ENCODE results near the gene TINCR.

Gene TINCR

DNA sequence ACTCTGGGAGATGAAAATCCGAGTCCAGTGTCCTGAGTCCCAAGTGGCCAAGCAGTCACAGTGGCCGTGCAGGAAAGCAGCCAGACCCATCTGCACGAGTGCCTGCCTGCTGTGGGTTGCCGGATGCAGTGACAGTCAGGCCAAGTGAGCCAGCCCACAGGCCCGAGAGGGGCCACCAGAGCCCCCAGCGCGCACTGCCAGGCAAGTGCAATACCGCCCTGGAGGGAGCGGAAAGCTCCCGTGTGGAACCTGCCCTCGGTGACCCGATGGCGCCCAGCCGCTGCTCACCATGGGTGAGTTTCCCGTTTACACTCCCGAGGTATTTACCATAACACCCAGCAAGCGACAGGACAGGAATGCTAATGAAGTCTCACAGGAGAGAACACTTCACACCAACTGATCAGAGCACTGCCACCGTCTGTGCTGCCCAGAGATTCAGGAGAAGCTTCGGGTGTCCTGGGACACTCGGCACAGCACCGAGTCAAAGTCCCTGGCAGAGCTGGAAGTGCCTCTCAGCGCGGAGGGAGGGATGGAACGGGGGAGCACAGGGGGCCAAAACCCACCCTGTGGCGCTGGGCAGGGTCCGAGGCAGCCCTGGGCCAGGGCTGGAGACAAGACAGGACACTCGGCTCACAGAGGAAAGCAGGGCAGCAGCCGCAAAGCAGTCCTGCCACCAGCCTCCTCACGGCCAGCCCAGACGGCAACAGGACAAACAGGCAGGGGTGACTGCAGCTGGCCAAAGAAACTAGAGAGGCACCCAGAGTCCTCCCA lies 21.3 kb upstream of the TINCR start:
- no peak for DNase-seq

DNA sequence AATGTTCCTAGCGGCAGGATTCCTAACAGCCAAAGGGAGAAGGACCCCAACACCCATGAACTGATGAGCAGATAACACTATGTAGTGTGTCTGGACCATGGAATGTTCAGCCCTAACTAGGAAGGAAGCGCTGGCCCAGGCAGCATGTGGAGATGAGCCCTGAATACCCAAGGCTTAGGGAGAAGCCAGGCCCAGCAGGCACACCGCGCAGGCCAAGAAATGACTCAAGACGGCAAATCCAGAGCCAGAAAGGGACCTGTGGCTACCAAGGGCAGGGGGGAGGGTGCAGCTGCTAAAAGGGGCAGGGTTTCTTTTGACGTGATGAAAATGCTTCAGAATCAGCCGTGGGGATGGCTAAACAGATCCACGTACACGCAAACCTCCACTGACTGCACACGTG lies 20.7 kb upstream of the TINCR start:
- DNase-seq: no peak

DNA sequence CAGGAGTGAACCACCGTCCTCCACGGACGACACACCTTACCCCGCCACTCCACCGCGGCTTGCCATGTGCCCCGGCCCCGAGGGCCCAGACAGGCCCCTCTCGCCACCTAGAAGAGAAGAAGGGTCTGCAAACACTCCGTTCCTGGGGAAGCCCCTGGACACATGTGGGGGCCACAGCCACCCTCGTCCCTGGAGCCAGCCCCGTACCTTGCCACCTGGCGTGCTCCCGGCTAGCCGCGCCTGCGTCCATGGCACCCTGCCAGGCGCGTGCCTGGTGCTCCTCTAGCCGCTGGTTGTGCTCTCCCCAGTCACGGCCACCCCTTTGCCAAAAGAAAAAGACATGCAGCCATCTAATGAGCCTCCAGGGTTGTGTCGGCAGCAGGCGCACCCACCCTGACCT lies 19.9 kb upstream of the TINCR start:
- no peak for DNase-seq

DNA sequence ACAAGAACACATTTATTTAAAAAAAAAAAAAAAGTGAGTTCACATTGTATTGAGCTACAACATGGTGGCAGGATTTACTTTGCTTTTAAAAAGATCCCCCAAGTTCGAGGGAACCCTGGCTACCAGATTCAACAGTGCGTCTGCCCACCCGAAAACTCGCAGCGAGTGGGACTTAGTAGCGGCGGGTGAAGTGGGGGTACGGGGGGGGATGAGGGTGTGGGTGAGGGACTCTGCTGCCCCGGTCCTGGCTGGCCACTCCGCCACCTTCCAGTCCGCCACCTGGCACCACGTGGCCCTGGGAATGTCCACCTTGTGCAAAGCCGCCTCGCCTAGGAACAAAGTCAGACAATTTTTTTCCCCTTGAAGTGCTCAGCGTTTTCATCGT lies 19.3 kb upstream of the TINCR start:
- no peak for DNase-seq

DNA sequence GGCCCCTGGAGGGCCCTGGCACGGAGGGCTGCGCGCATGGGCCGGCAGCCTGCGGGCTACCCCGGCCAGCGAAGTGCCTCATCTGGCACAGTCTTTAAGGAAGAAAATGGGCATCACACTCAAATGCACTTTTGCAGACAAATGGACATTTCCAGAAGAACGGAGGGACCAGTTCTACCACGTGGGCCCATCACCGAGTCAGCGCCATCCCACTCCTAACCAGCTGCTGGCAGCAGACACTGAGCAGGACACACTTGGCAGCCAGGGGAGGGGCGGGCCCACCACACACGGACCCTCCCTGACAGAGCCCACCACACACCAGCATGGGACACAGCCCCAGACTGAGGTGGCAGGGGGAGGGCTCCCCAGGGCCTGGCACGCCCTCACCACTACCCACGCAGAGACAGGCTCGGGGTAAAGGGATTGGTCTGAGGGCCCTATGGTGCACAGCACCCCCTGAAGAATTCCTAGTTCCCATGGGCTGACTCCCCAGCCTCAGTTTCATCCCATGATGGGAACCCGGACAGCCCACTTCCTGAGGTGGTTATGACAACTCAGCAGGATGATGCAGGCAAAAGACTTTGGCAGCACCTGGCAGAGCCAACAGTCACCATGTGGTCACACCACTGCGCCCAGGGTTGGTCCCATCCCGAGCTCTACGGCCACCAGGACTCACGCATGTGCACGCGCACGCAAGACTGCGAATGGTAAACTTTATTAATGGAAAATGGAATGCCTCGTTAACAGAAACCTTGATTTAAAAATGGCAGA lies 18.7 kb upstream of the TINCR start:
- no peak for DNase-seq

DNA sequence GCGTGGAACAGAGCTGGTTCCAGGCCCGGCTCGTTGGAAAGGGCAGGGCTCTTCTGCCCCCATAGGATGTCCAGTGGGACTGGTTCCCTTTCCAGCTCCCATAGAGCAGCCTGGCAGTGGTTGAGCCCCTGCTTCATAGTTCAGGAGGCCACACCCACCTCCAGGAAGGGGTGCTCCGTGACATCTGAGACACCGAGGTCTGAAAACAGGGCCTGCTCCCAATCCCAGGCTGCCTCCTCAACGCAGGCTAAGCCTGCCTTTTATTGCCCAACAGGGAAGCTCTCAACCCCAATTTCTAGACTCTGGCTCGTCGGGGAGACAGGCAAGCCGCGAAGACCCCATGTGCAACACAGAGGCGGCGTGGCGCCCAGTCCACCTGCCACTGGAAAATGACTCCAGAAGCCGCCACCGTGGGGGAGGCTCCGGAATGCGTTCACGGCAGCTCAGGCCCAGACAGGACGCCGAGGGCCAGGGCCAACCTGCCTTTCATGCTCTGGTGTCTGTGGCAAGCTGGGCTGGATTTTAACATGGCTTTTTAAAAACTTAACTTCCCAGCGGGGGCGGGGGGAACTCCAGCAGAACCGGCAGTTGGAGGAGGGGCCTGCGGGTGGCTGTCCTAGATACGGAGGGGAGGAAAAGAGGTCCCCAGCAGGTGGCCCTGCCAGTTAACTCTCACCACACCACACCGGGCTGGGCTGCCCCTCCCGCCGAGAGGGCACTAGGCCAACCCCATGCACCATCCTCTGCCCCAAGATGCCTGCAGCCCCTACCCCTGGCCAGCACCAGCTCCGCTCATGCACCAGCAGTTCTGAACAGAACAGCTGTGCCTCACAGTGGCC lies 17.9 kb upstream of the TINCR start:
- no peak for DNase-seq

DNA sequence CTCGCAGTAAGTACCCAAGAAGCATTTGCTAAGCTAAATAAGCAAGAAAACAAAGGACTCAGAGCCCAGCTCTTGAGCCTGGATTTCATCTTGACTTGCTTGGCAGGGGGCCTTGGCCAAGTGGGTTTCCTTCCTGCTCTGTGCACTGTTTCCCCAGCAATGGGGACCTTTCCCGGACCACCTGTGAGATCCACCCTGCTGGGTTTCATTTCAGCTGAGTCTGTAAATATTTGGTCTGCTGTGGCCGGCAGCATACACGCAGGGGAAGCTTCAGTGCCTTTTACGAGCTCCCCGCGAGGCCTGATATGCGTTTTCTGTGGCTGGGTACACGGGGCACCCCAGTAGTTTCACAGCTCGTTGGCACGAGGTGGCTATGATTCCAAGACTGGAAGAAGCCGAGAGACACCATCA lies 12.4 kb upstream of the TINCR start:
- no peak for DNase-seq

DNA sequence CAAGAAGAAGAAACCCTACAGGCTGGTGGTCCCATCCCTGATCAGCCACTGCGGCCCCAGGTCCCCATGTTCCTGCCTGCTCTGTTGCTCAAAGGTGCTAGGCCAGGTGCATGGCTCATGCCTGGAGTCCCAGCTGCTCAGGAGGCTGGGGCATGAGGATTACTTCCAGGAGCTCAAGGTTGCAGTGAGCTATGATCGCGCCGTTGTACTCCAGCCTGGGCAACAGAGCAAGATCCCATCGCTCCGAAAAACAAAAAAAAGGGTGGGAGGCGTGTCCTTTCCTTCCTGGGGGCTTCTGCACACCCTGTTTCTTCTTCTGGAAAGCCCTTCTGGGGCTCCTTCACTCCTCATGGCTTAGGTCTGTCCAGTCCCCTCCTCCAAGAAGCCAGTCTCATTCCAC lies 11.9 kb upstream of the TINCR start:
- DNase-seq: no peak

DNA sequence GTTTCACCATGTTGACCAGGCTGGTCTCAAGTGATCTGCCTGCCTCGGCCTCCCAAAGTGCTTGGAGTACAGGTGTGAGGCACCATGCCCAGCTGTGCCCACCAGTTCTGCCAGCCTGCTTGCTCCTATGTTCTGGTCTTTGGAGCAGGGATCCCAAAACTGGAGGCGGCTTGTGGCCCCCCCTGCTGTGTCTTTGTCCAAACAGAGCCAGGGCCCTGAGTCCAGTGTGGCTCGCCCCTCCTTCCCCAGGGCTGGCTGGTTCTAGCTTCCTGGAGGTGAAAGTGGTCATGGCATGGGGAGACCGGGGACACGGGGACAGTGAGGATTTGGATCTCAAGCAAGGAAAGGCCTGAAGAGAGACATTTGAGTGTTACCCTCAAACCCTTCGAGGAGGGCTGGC lies 11.5 kb upstream of the TINCR start:
- DNase-seq: no peak

DNA sequence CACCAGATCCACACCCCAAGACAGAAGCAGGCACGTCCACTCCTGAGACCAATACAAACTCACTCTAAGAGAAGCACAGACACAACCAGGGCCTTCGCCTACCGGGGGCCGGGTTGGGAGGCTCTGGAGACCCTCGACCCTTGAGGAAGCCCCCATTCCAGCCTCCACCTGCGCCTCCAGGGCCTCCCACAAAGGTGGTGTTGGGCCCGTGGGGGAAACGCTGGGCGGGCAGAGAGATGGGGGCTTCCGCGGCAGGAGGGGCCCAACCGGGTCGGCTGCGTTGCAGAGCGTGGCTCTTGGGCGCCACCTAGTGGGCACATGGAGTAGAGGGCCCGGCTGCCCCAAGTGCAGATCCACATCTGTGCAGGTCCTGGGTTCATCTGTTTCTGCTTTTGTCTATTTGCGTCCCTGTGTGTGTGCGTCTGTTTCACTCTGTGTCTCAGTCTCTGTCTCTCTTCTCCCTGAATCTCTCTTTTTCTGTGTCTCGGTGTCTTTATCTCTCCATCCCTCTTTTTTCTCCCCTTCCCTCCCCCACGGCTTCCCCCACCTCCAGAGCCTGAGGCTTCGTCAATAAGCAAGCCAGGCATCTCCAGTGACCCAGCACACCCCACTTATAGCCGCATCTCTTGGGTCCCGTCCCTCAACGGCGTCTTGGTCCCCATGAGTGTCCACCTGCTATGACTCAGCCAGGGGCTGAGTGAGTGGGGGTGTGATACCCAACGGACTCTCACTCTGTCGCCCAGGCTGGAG lies 10.5 kb upstream of the TINCR start:
- DNase-seq: no peak

DNA sequence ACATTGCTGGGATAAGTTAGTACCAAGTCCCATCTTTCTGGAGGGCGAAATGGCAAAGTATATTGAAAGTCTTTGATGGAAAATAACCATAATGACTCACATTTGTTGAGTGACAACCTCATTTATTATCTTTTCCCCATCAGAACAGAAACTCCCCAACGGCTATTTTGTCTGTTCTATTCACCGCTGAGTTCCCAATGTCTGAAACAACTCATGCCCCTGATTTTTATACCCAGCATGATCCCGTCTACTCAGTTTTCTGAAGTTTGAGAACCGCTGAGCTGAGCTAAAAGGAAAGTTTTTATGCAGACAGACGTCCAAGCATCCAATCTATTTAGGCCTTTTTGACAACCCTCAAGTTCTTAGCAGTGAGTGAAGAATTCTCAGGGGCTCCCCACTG lies 7.8 kb upstream of the TINCR start:
- no peak for DNase-seq

DNA sequence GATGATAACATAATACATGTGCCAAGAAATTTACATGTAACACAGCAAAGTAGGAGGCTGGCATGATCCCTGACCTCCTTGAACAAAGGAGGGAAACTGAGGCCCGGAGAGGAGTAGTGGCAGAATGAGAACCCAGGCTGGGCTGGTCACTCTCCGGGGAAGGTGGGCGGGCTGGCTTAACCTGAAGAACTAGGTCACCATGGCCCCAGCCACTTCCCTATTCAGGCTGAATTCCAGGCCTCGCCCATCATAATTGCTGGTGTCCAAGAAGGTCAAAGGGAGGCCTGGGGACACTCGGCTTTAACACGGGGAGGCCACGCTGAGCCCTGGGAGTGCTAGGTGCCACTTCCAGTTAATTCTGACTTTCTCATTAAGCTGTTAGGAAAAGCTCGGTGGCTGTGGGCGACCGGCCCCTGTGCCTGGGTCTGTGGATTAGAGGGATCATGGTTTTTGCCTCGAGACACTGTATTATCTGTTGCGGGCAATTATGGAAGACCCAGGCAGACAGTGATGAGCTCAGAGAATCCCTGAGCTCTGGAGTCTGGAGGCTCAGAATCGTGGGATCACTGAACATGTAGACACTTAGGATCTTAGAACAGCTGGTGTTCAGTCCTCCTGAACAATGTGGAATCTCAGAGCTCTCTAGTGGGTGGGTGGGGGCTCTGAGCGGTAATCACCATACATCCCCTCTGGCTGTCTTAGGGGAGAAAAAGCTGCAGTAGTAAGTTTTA lies 5.0 kb upstream of the TINCR start:
- no peak for DNase-seq

DNA sequence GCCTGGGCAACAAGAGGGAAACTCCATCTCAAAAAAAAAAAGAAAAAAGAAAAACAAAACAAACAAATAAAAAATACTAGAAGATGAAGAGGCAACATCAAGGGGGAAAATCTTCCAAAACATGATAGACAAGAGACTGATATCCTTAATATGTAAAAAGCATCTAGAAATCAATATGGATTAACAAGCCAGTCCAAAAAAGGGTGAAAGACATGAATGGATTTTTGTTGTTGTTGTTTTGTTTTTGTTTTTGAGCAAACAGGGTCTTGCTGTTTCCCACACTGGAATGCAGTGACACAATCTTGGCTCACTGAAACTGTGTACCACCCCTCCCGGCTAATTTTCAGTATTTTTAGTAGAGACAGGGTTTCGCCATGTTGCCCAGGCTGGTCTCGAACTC lies 4.0 kb upstream of the TINCR start:
- no peak for DNase-seq

DNA sequence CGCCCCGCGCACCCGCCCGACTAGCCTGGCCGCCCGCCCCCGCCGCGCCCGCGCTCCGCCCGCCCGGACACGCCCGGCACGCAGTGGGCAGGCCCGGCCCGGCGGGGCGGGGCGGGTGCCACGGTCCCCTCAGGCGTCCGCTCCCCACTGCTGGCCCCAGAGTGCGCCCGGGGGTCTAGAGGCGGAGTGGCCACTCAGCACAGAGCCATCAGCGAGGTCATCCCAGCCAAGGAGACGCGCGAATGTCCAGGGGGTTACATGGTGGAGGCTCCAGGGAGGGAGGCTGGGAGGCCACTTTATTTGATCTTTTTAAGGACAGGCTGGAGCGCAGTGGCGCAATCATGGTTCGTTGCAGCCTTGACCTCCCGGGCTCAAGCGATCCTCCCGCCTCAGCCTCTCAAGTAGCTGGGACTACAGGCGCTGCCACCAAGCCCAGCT lies 236 bp upstream of the TINCR start:
- DNase-seq: no peak

DNA sequence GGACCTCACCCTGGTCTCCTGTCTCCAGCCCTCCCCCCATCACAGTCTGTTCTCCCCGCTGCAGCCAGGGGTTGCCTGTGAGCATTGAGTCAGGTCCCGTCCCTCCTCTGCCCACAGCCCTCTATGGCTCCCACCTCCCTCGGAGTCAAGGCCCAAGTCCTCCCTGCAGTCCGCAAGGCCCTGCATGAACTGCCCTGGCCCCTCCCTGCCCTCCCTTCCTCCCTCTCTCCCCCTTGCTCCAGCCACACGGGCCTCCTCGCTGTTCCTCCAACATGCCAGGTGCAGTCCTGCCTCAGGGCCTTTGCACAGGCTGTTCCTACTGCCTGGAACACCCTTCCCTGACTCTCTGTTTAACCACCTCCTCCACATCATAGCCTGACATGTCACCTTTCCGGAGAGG lies 2.8 kb downstream of the TINCR start:
- no peak for DNase-seq

DNA sequence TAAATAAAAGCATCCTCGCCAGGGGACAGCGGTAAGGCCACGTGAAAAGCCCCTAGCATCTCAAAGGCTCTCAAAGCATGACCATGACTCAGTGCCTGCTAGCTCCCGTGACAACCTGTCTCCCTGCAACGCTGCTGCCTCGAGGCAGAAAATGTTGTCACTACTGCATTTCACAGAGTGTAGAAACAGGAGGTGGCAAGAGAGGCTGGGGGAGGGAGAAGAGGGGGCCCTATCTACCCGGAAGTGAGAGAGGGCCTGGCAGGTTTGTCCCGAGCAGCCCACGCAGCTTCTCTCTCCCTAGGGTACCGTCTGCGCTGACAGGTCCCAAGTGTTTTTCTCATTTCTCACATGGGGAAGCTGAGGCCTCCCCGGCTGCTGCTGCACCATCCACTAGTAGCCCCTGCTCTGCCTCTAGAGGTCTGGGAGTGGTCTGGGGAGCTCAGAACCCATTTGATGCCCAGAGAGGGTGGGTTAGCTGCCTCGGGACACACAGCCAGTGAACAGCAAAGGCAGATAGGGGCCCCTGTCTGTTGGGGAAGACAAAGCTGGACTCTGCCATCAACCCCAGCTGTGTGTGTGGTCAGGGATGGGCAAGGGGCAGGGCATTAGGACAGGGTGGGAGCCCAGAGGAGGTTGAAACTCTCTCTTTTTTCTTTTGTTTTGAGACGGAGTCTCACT lies 3.7 kb downstream of the TINCR start:
- no peak for DNase-seq

DNA sequence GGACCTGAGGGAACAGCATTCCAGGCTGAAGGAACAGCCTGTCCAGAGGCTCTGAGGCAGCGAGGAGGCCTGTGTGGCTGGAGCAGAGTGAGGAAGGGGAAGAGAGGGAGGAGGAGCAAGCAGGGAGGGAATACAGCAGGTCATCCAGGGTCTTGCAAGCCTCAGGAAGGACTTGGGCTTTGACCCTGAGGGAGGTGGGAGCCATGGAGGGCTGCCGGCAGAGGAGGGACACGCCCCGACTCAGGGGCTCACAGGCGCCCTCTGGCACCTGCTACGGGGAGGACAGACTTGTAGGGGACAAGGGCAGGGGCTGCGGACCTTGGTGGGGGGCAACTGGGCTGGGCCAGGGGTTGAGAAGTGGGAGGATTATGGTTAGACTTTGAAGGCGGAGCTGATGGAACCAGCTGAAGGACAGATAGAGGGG lies 4.7 kb downstream of the TINCR start:
- DNase-seq: no peak

DNA sequence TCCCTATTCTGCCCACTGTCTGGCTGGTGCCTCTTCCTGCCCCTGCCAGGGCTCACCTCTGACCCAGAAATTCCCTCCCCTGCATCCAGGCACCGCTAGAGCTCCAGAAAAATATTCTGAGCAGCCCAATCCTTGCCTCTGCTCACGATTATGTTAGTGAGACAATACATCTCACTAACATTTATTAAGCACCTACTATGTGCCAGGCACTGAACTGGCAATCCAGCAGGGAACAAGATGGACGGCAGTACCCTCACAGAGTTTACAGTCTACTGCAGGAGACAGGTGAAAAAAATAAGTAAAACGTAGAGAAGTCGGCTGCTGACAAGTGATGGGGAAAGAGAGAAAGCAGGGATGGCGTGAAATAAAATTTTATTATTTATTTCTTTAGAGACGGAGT lies 5.5 kb downstream of the TINCR start:
- no peak for DNase-seq

DNA sequence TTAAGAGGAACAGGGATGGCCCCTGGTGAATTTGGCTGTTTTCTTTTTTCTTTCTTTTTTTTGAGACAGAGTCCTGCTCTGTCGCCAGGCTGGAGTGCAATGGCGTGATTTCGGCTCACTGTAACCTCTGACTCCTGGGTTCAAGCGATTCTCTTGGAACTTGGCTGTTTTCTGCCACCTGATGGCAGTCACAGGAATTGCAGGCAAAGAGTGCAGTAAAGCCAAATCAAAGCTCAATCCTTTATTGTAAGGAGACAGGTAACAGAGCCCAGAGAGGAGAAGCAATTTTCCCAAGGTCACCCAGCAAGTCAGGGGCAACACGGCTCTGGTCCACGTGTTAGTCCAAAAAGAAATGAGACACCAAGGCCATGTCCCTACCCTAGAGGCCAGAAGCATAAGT lies 6.2 kb downstream of the TINCR start:
- DNase-seq: no peak

DNA sequence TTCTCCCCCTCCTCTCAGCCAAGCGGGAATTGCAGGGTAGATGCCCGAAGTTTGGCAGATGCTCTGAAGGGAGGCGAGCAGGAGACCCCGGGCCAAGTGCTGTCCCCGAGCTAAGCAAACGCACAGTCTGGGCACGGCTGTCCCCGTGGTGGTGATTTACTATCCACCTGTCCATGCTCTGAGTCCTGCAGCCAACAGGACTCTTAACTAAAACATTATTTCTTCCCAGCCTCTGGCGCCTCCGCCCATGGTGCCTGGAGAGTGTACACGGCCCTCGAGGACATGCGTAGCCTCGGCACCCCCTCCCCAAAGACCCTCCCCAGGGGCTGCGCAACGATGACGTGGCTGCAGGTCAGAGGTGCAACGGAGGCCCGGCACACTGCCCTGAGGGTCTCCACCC lies 7.6 kb downstream of the TINCR start:
- no peak for DNase-seq

DNA sequence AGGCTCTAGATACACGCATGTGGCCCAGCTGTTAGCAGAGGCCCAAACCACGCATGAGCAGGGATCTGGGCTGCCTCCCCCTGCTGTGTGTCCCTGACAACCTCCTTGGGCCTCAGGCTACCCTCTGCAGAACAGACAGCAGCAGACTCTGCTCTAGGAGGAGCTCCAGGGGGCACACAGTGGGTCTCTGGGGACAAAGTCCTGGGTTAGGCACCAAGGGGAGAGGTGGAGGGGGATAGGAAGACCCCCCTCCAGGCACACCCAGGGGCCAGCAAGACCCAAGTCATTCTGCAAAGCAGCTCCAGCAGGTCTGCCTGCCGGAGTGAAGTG lies 8.0 kb downstream of the TINCR start:
- DNase-seq: no peak

DNA sequence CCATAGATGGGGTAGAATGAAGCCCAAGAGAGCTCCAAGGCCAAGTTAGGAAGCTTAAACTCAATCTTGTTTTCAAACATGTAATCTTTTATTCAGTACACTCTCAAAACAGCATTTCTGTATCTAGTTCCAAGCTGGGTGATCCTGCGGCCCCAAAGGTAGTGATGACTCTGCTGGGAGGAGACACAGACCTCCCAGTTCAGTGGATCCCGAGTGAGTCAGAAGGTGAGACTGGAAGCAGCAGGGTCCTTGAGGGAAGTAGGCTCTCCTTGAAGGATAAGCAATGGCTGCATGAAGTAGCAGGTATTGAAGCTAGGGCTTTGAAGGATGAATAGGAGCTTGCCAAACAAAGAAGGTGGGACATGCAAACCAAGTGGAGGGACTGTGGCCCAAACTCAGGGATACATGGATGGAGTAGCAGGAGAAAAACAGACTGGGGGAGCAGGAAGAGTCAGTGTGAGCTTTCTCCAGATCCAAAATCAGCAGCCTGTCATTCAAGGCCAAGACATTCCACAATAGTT lies 9.6 kb downstream of the TINCR start:
- DNase-seq: no peak

Data from NCI-H2107 (cell line).